GM10847 (cell line): Measurements from ENCODE around the gene NPBWR2.

Experiments
- POLR2A ChIP-seq: IDR thresholded peaks from 2 replicates; pipeline ENCODE4 v1.6.1; 2011; ENCODE audit not compliant: insufficient read length; ENCODE audit errors: extremely low read depth

NPBWR2 gene

DNA sequence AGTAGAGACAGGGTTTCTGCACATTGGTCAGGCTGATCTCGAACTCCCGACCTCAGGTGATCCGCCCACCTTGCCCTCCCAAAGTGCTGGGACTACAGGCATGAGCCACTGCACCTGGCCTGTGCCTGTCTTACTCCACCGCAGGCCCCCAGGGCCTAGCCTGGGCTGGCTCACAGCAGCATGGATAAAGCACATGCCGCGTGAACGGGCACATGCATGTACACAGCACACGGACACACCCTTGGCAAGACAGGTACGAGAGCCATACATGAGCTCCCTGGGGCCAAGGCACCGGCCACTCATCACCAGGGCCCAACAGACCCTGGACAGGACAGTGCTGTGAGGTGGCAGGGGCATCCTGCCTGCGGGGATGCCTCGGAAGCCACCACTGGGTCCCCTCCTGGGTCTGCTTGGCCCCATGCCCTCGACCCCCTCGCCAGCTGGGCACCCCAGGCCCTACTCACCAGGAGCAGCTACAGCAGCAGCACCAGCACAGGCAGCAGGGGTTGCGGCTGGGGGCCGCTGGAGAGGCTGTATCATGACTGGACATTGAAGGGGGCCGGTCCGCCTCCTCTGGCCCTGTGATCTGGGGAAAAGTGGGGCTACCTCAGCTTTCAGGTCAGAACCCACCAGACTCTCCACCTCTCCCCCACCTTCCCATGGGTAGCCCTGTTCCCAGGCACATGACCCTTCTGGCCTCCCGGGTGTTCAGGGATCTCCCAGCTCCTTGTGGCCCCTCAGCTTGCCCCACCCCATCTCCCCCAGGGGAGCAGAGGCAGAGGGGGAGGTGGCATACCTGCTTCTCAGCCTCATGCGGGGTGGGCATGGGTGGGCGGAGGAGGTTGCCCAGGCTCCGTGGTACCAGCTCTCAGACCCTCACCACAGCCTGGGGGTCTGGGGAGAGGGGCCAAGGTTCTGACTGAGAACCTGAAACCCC, 31.0 kb downstream of the NPBWR2 start:
- no peak for TF ChIP-seq POLR2A

DNA sequence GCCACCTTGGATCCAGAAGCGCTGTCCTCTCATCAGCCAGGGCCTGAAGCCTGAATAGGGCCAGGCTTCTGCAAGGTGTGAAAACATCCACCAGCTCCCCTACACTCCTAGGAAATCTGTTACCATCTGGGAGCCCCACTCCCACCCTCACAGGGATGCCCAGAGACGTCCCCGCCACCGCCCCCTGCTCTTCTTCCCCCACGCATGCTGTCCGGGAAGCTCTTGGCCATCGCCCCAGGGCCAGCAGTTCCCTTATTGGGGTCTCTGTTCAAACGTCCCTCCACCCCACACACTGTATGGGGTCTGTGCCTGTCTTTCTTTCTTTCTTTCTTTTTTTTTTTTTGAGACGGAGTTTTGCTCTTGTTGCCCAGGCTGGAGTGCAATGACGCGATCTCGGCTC, 31.8 kb downstream of the NPBWR2 start:
- no peak for TF ChIP-seq POLR2A

DNA sequence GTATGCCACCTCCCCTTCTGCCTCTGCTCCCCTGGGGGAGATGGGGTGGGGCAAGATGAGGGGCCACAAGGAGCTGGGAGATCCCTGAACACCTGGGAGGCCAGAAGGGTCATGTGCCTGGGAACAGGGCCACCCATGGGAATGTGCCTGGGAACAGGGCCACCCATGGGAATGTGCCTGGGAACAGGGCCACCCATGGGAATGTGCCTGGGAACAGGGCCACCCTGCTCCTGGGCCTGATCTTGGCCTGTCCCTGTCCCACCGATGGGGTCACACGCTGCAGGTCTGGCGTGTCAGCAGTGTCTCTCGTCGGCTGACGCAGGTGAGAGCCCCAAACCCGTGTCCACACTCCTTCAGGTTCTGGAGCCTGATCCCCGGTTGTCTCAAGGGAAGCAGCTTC, 32.4 kb downstream of the NPBWR2 start:
- no peak for TF ChIP-seq POLR2A

DNA sequence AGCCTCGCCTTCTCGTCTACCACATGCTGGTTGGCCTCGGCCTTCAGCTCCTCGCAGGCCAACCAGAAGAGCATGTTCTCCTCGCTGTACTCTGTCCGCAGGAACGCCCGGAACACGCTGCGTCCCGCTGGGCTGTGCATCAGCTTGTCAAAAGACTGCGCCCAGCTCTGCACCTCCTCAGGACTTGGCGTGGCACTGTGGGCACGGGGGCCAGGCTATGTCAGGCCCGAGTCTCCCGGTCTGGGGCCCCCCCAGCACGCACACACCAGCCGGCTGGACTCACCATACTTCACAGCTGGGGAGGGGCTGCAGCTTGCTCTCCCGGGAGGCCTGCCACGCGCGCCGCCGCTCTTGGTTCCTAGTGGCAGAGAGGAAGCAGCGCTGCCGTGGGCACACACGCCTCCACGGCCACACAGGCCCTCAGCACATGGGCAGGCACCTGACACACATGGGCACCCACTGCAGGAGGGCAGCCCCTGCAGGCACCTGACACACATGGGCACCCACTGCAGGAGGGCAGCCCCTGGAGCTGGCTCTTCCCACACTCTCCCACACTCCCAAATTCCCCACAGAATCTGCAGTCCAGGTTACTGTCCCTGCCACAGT, 33.1 kb downstream of the NPBWR2 start:
- TF ChIP-seq POLR2A = no peak

GRCh38 chr20:64073476-64074183, 33.7 kb downstream of the NPBWR2 start:
- no peak for TF ChIP-seq POLR2A

DNA sequence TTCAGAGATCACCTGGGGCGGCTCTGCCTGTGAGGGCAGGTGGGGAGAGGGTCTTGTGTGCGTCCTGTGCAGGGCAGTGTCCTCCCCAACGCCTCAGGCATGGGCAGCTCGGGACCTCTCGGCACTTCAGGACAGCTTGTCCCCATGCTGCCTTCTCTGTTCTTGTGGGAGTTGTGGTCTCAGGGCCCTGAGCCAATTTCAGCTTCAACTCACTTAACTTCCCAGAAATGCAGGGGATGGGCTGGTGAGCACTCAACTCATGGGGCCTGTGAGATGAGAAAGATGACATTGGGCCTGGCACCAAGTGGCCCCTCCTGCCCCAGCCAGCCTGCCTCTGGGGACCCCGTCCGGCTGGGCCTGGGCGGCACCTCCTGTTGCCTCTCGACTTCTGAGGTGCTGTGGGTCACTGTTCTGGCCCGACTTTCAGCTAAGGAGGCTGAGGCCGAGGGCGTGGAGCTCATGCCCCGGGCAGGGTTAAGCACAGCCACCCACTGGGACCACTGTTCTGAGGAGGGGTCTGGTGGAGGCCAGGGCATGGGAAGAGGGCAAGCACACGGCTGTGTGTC, 34.8 kb downstream of the NPBWR2 start:
- no peak for TF ChIP-seq POLR2A

DNA sequence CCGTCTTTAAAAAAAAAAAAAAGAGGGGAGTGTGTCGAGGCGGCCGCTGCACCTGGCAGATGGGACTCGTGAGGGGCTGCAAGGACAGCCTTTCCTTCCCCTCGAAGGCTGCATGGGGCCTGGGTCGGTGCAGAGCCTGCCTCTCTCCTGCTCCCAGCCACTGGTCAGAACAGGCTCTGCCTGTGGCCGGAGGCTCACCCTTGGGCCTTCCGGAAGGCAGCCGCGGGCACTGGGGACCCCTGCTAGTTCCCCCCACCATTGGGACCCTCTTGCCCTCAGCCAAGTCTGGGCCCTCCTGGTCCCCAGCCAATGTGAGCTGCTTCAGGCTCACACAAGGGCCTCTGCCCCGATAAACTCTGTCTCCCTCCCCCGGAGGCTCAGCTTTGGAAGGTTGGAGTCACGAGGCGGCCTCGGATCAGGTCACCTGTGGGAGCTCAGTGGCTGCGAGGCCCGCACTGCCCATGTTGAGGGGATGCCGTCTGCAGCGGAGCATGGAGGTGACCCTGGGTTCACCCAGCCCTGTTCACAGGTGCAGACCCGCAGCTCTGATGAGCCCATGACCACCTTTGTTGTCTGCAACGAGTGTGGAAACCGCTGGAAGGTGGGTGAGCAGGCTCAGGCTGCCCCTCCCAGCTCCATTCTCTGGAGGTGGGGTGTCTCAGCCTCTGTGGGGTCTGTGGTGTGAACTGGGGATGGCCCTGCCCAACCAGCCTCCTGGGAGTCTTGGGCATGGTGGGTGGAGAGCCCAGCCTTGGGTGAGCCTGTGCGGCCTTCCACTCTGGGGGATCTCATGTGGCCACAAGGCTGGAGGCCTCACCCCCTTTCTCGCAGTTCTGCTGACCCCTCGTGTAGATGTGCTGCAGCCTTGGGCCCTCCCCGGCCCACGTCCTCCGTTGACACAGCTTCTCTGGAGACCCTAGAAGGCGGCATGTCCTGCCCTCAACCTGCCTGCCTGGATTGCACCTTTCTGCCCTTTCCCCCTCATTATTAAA, 35.7 kb downstream of the NPBWR2 start:
- no peak for TF ChIP-seq POLR2A

GRCh38 chr20:64070244-64070993, 36.9 kb downstream of the NPBWR2 start:
- no peak for TF ChIP-seq POLR2A

GRCh38 chr20:64069614-64070243, 37.6 kb downstream of the NPBWR2 start:
- no peak for TF ChIP-seq POLR2A

DNA sequence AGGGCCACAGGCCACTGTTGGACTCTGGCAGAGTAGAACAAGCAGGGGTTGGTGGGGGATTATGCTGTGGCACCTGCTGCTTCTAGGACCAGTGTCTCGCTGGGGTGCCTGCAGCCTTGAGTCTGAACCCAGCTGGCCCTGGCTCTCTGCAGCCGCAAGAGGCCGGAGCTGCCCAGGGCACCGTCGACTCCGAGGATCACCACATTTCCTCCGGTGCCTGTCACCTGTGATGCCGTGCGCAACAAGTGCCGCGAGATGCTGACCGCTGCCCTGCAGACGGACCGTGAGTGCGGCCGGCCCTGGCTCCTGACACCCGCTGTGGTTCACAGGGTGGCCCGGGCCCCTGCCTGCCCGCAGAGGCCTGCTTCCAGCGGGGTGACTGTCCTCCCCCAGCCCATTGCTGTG, 38.2 kb downstream of the NPBWR2 start:
- TF ChIP-seq POLR2A = no peak

DNA sequence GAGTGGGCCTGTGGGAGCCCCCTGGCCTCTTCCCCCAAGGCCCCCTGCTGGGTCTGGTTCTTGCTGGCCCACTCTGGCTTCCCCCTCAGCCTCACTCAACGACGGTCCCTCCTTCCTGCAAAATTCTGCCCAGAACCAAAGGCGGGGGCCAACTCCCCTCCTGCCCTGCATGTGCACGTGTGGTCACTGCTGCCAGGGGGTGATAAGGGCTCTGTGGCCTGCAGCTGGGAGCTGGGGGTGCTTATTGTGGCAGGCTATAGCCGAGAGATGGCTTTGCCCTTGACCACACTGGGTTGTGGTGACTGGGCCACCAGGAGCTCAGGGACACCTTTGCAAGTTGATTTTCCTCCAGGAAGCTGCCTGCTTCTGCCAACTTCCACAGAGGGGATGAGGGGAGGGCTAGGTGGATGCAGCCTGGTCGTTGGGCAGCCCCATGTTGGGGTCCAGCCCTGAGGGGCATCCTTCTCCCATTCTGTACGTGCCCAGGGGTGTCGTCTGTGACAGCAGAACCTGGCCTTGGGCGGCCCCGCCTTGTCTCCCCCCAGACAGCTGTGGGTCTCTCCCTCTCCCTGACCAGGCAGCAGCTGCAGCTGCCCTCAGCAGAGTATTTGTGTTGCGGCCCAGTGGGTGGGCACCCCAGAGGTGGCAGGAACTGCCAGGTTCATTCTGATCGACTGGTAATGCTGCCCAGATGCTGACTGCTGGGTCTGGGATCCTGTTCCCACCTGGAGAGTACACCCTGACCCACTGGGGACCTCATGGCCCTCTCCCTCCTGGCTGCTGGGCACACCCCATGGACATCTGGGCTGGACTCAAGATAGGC, 38.8 kb downstream of the NPBWR2 start:
- TF ChIP-seq POLR2A = no peak

DNA sequence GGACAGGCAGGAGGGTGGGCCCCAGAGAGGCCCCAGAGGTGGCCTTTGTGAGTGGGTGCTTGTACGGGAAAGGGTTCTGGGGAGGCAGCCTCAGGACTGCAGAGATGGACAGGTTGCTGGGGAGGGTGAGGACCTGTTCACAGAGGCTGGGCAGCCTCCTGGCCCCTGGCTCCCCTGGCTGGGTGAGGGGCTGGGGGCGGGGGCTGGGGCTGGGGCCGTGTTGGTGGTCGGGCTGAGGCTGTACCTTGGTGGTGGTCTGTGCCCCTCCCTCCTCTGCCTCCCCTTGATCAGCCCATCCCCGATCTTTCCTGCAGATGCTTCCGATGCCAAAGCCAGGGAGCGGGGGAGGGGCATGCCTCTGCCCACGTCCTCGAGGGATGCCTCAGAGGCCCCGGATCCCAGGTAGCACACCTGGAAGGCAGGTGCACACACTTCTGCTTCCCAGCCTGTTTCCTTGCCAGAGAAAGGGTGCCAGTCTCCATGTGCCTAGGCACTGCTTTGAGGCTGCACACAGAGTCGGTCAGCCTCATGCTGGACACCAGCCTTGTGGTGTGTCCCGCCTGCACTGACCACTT, 39.5 kb downstream of the NPBWR2 start:
- no peak for TF ChIP-seq POLR2A
